A549 (cell line): ENCODE results near the gene INSM1. TPM values are rescaled to one million over a fixed set of nuclear protein-coding genes. Genes with fewer than 3 reads are reported as not detected.

ENCODE experiments used
- ATAC-seq, 2 experiments: fragments of 200-7000 bp in 1 of 2; fragments of >200 bp in 1 of 2; cut with Nextera tagmentation in 1 of 2; cut with Tn5 transposase in 1 of 2; 3 replicates each; pipeline versions ENCODE4 v1.8.0 to v1.9.1; 2018 to 2020; ENCODE audit warnings: mild to moderate bottlenecking in 1 of 2, moderate library complexity in 1 of 2
- CTCF ChIA-PET: fragments of 300-600 bp; sonication (Branson Sonifier 250); formaldehyde crosslinking; extraction: SDS; loops from one replicate; lab custom pipeline; 2021; ENCODE audit warnings: antibody characterized with exemption, inconsistent platforms; lab: Yijun Ruan, JAX
- POLR2A ChIA-PET: fragments of 350-600 bp; formaldehyde crosslinking; extraction: SDS; loops from one replicate; lab custom pipeline; 2021; ENCODE audit warnings: antibody characterized with exemption, inconsistent platforms; lab: Yijun Ruan, JAX
- DNase-seq, 2 experiments: peaks; one replicate each; pipeline versions ENCODE4 v3.0.0 to v3.0.0-alpha.2; 2011 to 2016; ENCODE audit warnings: low read depth in 1 of 2, low spot score in 1 of 2
- FAIRE-seq: peaks from 2 replicates; lab custom pipeline; 2011; peaks lifted over from hg19 to GRCh38; lab: Jason Lieb, UNC
- H3K27ac ChIP-seq, 2 experiments: fragments of >200 bp; sonication (Bioruptor Twin); formaldehyde crosslinking; 3 replicates each; pipeline ENCODE4 v1.5.1; 2016 to 2017
- H3K4me1 ChIP-seq: fragments of >200 bp; sonication (Bioruptor Twin); formaldehyde crosslinking; 3 replicates; pipeline ENCODE4 v1.6.1; 2016
- H3K4me2 ChIP-seq: fragments of >200 bp; sonication (Bioruptor Twin); formaldehyde crosslinking; 3 replicates; pipeline ENCODE4 v1.6.1; 2016
- H3K4me3 ChIP-seq: fragments of >200 bp; sonication (Bioruptor Twin); formaldehyde crosslinking; 3 replicates; pipeline ENCODE4 v1.5.1; 2016
- H3K9me3 ChIP-seq: fragments of >200 bp; sonication (Bioruptor Twin); formaldehyde crosslinking; 3 replicates; pipeline ENCODE4 v1.6.1; 2016
- CBX2 ChIP-seq: fragments of 200-600 bp; sonication (generic); IDR thresholded peaks from 2 replicates; pipeline ENCODE4 v1.6.1; 2016; ENCODE audit warnings: low read depth, mild to moderate bottlenecking, borderline replicate concordance
- CEBPB ChIP-seq, 2 experiments: fragments of >200 bp in 1 of 2; sonication (Bioruptor Twin) in 1 of 2; formaldehyde crosslinking in 1 of 2; IDR thresholded peaks; 2 replicates each; pipeline ENCODE4 v1.6.1; 2012 to 2016
- CHD2 ChIP-seq: fragments of 150-350 bp; IDR thresholded peaks from 2 replicates; pipeline ENCODE4 v1.6.1; 2014; ENCODE audit warnings: low read length; ENCODE audit not compliant: partially characterized antibody
- EHMT2 ChIP-seq: fragments of 200-600 bp; sonication (generic); IDR thresholded peaks from 2 replicates; pipeline ENCODE4 v1.6.1; 2016; ENCODE audit warnings: antibody characterized with exemption, low read depth, mild to moderate bottlenecking, moderate library complexity
- FOSB ChIP-seq: fragments of 250-450 bp; sonication (Bioruptor Pico); IDR thresholded peaks from 2 replicates; pipeline ENCODE4 v1.5.0; 2020; ENCODE audit warnings: mild to moderate bottlenecking, moderate library complexity
- HDAC2 ChIP-seq: fragments of 200-600 bp; sonication (generic); IDR thresholded peaks from 2 replicates; pipeline ENCODE4 v1.6.1; 2016
- HOXA7 ChIP-seq: fragments of 250-450 bp; sonication (Bioruptor Pico); IDR thresholded peaks from 2 replicates; pipeline ENCODE4 v1.5.0; 2020; ENCODE audit warnings: mild to moderate bottlenecking, moderate library complexity
- HOXB5 ChIP-seq: fragments of 250-450 bp; sonication (Bioruptor Pico); IDR thresholded peaks from 2 replicates; pipeline ENCODE4 v1.5.0; 2020; ENCODE audit warnings: mild to moderate bottlenecking, moderate library complexity
- JUN ChIP-seq, 2 experiments: fragments of >200 bp; sonication (Bioruptor Twin); formaldehyde crosslinking; IDR thresholded peaks; 2 replicates in 1 of 2; 3 replicates in 1 of 2; pipeline ENCODE4 v1.6.1; 2016 to 2017
- JUNB ChIP-seq: fragments of >200 bp; sonication (Bioruptor Twin); formaldehyde crosslinking; IDR thresholded peaks from 2 replicates; pipeline ENCODE4 v1.6.1; 2016
- KDM1A ChIP-seq: fragments of 200-600 bp; sonication (generic); IDR thresholded peaks from 2 replicates; pipeline ENCODE4 v1.6.1; 2016; ENCODE audit warnings: low read depth, mild to moderate bottlenecking
- MAFK ChIP-seq: fragments of 450-650 bp; IDR thresholded peaks from 2 replicates; pipeline ENCODE4 v1.6.1; 2014; ENCODE audit not compliant: partially characterized antibody
- NFE2L2 ChIP-seq: fragments of 150-350 bp; conservative IDR thresholded peaks from 2 replicates; pipeline ENCODE4 v1.6.1; 2014; ENCODE audit warnings: low read length
- POLR2A ChIP-seq: IDR thresholded peaks from 2 replicates; pipeline ENCODE4 v1.6.1; 2012; ENCODE audit warnings: mild to moderate bottlenecking, low read length
- POLR2AphosphoS2 ChIP-seq: conservative IDR thresholded peaks from 2 replicates; pipeline ENCODE4 v1.6.1; 2012; ENCODE audit warnings: low read length, improper control_type of control experiment, inconsistent platforms
- RCOR1 ChIP-seq: fragments of 150-350 bp; IDR thresholded peaks from 2 replicates; pipeline ENCODE4 v1.6.1; 2014; ENCODE audit warnings: antibody characterized with exemption, low read length, low read depth
- SMC3 ChIP-seq: fragments of >200 bp; sonication (Bioruptor Twin); formaldehyde crosslinking; IDR thresholded peaks from 3 replicates; pipeline ENCODE4 v1.6.1; 2018; ENCODE audit warnings: inconsistent platforms
- SREBF2 ChIP-seq: fragments of 450-650 bp; IDR thresholded peaks from 2 replicates; pipeline ENCODE4 v1.6.1; 2014; ENCODE audit warnings: mild to moderate bottlenecking, moderate library complexity
- ZC3H11A ChIP-seq: fragments of 450-650 bp; IDR thresholded peaks from 2 replicates; pipeline ENCODE4 v1.6.1; 2014; ENCODE audit warnings: antibody characterized with exemption, mild to moderate bottlenecking
- ZSCAN20 ChIP-seq: fragments of 250-450 bp; sonication (Bioruptor Pico); IDR thresholded peaks from 2 replicates; pipeline ENCODE4 v1.8.0; 2022; ENCODE audit warnings: mild to moderate bottlenecking, moderate library complexity
- WGBS: methylation state at CpG from one replicate; pipeline ENCODE4 v1.1.6; 2017; ENCODE audit errors: missing lambda C conversion rate; 5-methylcytosine and 5-hydroxymethylcytosine counted together
- polyA plus RNA-seq, 4 experiments: library from polyadenylated mRNA; depleted of rRNA in 3 of 4; stranded (reverse); fragments of >200 nt; fragmentation: RNase III in 1 of 4; extraction: RNeasy Plus Mini Kit Qiagen cat#74134 plus additional on column Dnase treatment in 1 of 4; gene quantifications; 2 replicates in 3 of 4; 3 replicates in 1 of 4; pipeline ENCODE4 v1.2.3, GENCODE V29; 2011 to 2017
- TF ChIP-seq, protein P1 (sequence below): fragments of >200 bp; sonication (Bioruptor Twin); formaldehyde crosslinking; IDR thresholded peaks from 3 replicates; pipeline ENCODE4 v1.6.1; 2016
- TF ChIP-seq, protein P2 (sequence below): fragments of >200 bp; sonication (Bioruptor Twin); formaldehyde crosslinking; IDR thresholded peaks from 3 replicates; pipeline ENCODE4 v1.5.1; 2016
- TF ChIP-seq, protein P3 (sequence below): IDR thresholded peaks from 2 replicates; pipeline ENCODE4 v1.6.1; 2012

INSM1 gene
- polyA plus RNA-seq, 2 of the 4 experiments (the other 2 are of a cell fraction): not detected

DNA sequence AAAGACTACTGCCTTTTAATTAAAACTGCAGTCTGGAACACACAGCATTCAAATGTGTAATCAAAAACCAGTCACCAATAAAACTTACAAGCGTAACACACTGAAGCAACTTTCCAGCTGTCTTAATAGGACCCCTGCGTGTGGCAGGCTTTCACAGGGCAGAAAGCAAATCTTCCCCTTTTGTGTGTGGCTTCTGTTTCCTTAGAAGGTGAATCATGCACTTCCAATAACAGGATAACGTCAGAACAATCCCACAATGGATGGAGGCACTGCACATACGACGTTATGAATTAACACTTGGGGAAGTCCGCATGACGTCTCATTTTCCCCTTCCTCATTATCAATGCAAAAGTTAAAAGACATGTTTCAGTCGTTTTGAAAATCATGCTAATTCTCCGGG lies 44.8 kb downstream of the INSM1 start (continued):
- TF ChIP-seq, protein P1, sequence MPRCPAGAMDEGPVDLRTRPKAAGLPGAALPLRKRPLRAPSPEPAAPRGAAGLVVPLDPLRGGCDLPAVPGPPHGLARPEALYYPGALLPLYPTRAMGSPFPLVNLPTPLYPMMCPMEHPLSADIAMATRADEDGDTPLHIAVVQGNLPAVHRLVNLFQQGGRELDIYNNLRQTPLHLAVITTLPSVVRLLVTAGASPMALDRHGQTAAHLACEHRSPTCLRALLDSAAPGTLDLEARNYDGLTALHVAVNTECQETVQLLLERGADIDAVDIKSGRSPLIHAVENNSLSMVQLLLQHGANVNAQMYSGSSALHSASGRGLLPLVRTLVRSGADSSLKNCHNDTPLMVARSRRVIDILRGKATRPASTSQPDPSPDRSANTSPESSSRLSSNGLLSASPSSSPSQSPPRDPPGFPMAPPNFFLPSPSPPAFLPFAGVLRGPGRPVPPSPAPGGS: no peak
- TF ChIP-seq HOXA7 (CRISPR knock-in tag) (no peak), MAFK (no peak), RCOR1 (no peak), POLR2AphosphoS2 (no peak), ZSCAN20 (no peak)

DNA sequence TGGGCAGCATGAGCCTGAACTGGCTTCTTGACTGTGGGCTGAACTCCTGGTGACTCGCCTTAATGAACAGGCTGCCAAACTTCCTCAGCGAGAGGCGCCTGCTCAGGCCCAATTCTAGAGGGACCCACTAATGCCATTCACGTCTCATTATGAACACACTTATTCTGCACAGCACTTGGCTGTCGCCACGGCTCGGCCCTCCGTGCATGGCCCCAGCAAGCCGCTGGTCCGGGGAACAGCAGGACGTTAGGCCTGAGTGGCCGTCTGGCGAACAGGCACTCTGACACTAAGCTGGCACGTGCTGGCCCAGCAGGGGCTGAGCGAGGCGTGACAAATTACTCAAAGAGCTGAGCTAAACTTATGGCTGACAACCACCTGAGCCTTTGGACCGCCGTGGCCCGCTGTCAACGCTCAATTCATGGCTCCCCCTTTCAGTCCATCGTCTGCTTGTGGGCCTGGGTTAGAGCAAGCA lies 45.9 kb downstream of the INSM1 start:
- Histone ChIP-seq H3K9me3 (no peaks in the 10 kb centered on the region), H3K4me3 (no peak overlapping the region), H3K4me2 (no peak overlapping the region), H3K27ac (no peak overlapping the region), H3K4me1 (no peaks in the 10 kb centered on the region)
- ChIA-PET POLR2A (no interaction called here), CTCF (interaction anchor here (1.6 kb wide), 1 partner anchor 13 kb away, joined by 4 read pairs; no protein-coding TSS in a partner anchor)
- FAIRE-seq: no peak
- DNase-seq: no peak
- ATAC-seq: no peak
- no peak for TF ChIP-seq SMC3
- WGBS: 82% methylated on average over 21 of the region's 21 CpGs

DNA sequence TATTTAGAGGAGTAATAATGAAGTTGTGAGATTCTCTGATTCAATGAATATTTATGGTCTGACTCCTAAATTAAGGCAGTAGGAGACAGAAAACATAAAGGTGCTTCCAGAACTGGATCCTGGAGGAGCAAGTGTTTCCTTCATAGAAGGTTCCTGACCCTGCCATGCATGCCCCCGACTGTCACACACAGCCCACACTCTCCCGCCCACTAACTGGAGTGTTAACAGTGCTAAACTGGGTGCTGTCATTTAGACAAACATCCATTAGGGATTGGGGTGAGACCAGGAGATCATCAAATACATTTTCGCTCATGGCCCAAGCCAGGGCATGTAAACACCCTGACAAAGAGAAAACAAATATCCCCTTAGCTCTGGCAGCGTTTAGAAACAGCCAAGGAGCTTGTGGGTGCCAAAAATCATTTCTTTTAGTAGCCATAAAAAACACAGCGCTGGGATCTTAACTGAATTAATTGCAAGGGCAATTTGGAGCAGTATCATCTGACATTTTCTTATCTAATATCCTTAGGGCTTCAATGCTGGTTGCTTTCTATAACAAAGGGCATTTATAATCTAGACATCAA lies 46.8 kb downstream of the INSM1 start:
- ATAC-seq (no peak), FAIRE-seq (no peak), DNase-seq (no peak)
- Histone ChIP-seq H3K4me1 (no peaks in the 10 kb centered on the region), H3K4me2 (no peak overlapping the region), H3K4me3 (no peak overlapping the region), H3K9me3 (no peaks in the 10 kb centered on the region), H3K27ac (no peak overlapping the region)
- TF ChIP-seq JUNB (no peak), POLR2A (no peak), SREBF2 (no peak), EHMT2 (no peak), HOXB5 (CRISPR knock-in tag) (no peak), ZC3H11A (no peak), NFE2L2 (no peak), CHD2 (no peak), KDM1A (no peak), HDAC2 (no peak), FOSB (no peak)
- TF ChIP-seq, protein P2, sequence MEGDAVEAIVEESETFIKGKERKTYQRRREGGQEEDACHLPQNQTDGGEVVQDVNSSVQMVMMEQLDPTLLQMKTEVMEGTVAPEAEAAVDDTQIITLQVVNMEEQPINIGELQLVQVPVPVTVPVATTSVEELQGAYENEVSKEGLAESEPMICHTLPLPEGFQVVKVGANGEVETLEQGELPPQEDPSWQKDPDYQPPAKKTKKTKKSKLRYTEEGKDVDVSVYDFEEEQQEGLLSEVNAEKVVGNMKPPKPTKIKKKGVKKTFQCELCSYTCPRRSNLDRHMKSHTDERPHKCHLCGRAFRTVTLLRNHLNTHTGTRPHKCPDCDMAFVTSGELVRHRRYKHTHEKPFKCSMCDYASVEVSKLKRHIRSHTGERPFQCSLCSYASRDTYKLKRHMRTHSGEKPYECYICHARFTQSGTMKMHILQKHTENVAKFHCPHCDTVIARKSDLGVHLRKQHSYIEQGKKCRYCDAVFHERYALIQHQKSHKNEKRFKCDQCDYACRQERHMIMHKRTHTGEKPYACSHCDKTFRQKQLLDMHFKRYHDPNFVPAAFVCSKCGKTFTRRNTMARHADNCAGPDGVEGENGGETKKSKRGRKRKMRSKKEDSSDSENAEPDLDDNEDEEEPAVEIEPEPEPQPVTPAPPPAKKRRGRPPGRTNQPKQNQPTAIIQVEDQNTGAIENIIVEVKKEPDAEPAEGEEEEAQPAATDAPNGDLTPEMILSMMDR: no peak
- TF ChIP-seq, protein P3, sequence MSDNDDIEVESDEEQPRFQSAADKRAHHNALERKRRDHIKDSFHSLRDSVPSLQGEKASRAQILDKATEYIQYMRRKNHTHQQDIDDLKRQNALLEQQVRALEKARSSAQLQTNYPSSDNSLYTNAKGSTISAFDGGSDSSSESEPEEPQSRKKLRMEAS: no peak
- ChIA-PET CTCF (interaction anchor here (1.3 kb wide), 1 partner anchor 20 kb away, joined by 4 read pairs; no protein-coding TSS in a partner anchor), POLR2A (no interaction called here)
- WGBS: 53% methylated on average over 5 of the region's 5 CpGs

DNA sequence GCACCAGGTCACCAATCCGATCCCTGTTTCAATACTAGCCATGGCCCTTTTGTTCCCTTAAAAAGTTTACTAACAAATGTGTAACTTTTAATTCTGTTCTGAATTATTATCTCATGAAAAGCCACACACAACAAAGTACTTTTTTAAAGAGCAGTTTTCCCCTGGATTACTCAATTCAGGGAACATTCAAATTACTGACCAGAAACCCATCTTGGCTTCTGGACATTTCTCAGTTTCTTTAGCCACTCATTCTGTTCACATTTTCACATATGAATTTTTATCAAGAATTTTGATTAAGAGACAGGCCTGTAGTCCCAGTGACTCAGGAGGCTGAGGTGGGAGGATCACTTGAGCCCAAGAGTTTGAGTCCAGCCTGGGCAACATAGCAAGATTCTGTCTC lies 47.4 kb downstream of the INSM1 start:
- ATAC-seq: no peak
- H3K4me1 ChIP-seq: no peaks in the 10 kb centered on the region
- POLR2A ChIA-PET: no interaction called here
- TF ChIP-seq JUN (IDR thresholded peaks at IDR 0.05) (no peak), CBX2 (no peak), MAFK (no peak), HOXA7 (CRISPR knock-in tag) (no peak), NFE2L2 (no peak), CEBPB (IDR thresholded peaks at IDR 0.05) (no peak)
- TF ChIP-seq, all 56 proteins: peak for 0
- H3K27ac ChIP-seq: no peak overlapping the region
- H3K4me3 ChIP-seq: no peak overlapping the region
- FAIRE-seq (no peak), DNase-seq (no peak)
- CTCF ChIA-PET: interaction anchor here (1.3 kb wide), 1 partner anchor 21 kb away, joined by 4 read pairs; no protein-coding TSS in a partner anchor
- WGBS: 84% methylated on average over 1 of the region's 1 CpG
- no peaks in the 10 kb centered on the region for H3K9me3 ChIP-seq
- H3K4me2 ChIP-seq: no peak overlapping the region
